Dermis microvascular lymphatic vessel endothelial cell (primary cell): ENCODE measurements around the gene LHFPL3. TPM values are rescaled to one million over a fixed set of nuclear protein-coding genes. Genes with fewer than 3 reads are reported as not detected.

Experiments used
- DNase-seq, 2 donors: peaks; one replicate each; pipeline versions ENCODE4 v3.0.0 to v3.0.0-alpha.2; 2010; ENCODE audit warnings: low read depth in 2 of 2
- total RNA-seq: library from RNA; depleted of rRNA; stranded (reverse); fragments of >200 nt; gene quantifications from 2 replicates; pipeline ENCODE4 v1.2.1, GENCODE V29; 2014

LHFPL3 gene
- total RNA-seq, 1 donor from 2014 or later = not detected

GRCh38 chr7:104371216-104371979 is 43.0 kb downstream of the LHFPL3 start:
- DNase-seq = no peak

DNA sequence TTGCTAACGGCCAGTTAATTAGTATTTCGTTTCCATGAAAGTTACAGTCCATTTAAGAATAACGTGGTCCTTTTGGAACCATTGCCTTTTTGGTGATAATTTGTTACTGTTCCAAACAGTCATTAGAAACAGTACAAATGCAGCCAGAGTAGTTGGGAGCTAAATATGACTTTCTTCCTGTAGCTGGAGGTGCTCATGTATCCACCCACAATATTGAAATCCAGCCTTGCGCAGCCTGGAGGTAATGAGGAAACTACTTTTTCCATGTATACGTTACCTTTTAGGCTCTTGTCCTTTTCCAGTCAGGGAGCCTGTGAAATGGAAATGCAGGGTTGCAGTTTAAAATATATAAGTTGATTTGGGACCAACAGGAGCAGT is 43.6 kb downstream of the LHFPL3 start:
- no peak for DNase-seq

DNA sequence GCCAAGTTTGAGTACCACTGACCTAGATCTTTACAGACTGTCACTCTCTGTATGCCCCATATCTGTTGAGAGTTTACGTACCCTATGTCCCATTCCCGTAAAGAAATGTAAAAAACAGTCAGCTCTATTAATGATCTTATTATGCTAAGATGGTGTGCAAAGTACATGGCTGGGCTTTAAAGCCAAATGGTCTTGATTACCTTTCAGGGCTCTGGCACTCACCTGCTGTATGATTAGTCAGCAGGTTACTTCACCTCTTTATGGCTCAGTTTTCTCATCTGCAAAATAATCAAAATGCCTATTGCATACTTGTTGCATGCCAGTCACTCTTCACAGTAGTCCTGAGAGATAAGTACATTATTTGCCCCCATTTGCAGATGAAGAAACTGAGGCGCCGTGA is 54.2 kb downstream of the LHFPL3 start:
- DNase-seq = no peak

DNA sequence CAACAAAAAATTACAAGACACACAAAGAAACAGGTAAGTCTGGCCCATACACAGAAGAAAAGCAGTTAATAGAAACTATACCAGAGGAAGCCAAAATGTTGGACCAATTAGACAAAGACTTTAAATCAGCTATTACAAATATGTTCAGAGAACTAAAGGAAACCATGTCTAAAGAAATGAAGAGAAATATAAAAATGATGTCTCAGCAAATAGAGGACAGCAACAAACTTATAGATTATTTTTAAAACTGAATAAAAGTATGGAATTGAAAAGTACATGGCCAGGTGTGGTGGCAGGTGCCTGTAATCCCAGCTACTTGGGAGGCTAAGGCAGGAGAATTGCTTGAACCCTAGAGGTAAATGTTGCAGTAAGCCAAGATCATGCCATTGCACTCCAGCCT is 58.5 kb downstream of the LHFPL3 start:
- DNase-seq = no peak

DNA sequence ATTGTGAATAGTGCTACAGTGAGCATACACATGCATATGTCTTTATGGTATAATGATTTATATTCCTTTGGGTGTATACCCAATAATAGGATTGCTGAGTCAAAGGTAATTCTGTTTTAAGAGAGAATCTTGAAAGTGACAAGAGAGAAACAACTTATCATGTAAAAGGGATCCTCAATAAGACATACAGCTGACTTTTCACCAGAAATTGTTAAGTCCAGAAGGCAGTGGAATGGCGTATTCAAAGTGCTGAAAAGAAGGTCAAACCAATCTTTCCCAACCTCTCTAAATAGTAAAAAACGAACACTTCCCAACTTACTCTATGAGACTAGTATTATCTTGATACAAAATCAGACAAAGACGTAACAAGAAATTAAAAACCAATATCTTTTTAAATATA is 59.8 kb downstream of the LHFPL3 start:
- DNase-seq = no peak

- no peak for DNase-seq
These were observed 66.8 kb downstream of the LHFPL3 start for GRCh38 chr7:104395162-104395561.

GRCh38 chr7:104397442-104397841 is 69.0 kb downstream of the LHFPL3 start:
- no peak for DNase-seq

GRCh38 chr7:104408371-104408770 is 80.0 kb downstream of the LHFPL3 start:
- DNase-seq = no peak

GRCh38 chr7:104410742-104411141 is 82.3 kb downstream of the LHFPL3 start:
- peak; percentile 16 to 61 for DNase-seq

DNA sequence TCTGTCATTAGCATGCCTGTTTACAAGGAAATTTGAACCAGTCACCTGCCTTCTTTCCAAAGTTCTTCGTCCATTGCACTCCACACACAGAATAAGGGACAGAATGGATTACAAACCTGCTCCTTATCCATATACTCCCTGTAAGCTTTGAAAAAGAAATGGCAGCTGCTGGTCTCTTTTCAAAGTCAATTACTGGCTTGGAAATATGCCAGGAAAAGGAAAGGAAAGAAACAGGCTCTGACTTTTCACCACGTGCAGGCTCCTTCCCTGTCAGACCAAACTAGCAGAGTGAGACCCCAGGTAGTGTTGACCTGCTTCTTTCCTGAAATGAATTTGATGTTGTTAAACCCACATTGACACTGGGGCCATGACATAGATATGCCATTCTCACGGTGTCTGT is 84.5 kb downstream of the LHFPL3 start:
- peak in 1 of 2 donors; percentile 5 for DNase-seq

DNA sequence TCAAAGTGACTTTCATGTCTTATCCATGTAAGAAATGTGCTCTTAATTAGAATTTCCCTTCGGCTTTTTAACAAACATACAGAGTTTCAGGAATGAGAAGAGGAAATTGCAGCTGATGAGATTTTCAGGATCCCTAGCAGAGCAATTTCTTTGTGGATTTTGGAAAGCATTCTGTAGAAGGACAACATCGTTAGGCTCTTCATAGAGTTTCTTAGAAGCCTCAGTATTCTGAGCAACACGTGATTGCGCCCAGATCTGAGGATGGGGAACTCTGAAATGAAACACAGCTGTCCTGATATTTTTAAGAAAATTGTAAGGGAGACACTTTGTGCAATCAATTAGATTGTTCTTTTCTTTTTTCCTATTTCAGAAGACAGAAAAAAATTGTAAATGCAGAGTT is 85.8 kb downstream of the LHFPL3 start:
- DNase-seq = no peak

GRCh38 chr7:104415700-104416099 is 87.3 kb downstream of the LHFPL3 start:
- peak in 1 of 2 donors; percentile 8 for DNase-seq

DNA sequence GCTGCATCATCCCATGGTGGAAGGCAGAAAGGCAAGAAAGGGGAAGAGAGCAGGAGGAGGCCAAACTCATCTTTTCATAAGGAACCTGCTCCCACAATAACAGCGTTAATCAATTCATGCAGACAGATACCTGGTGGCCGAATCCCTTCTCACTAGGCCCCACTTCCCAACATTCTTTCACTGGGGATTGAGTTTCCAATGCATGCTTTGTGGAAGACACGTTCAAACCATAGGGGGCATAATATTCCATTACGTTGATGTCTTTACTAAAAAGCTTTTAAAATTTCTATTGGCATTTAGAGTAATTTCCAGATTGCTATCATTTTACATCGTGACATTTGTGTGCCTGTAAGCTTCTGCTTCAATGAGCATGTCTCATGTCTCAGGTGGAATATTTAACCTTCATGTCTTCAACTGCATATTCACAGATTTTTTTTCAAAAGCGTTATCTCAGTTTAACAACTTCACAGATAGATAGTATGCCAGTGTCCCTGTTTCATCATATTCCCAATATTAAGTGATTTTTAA is 88.5 kb downstream of the LHFPL3 start:
- DNase-seq = no peak

- DNase-seq = no peak
These were observed 103.5 kb downstream of the LHFPL3 start for GRCh38 chr7:104431930-104432329.

- DNase-seq = no peak
These were observed 105.7 kb downstream of the LHFPL3 start for GRCh38 chr7:104434129-104434528.

- DNase-seq = no peak
These were observed 114.1 kb downstream of the LHFPL3 start for GRCh38 chr7:104442481-104442880.

- no peak for DNase-seq
These were observed 115.6 kb downstream of the LHFPL3 start for GRCh38 chr7:104444017-104444416.

DNA sequence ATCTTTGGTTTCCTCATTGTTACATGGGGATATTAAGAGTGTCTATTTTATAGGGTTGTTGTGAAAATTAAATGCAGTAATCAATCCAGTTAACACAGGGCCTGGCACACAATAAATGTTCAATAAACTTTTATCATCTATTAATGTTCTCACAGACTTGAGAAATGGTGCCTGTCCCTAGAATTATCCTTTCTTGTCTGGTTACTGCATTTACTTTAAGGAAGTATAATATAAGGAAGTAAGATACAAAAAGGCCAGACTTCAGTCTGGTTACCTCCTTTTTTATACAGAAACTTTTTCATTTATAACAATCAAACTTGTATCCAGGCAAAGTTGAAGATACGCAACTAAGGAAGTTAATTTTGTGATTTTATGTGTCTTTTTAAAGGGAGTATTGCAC is 117.0 kb downstream of the LHFPL3 start:
- DNase-seq = no peak

DNA sequence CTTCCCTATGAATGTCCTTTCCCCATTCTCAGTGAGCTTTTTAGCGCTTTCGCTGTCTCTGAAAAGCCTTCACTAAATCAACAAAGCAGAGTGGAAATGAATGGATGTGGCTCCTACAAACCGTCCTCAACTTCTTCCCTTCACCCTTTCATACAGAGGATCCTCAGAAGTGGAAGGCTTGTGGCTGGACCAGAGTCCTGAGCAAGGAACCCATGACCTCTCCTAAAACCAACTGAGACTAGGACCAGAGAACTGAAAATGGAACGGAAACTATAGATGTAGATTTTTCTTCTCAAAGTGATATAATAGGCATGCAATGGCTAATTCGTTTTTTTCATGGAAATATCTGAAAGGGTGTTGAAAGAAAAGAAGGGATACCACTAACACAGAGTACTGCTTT is 122.5 kb downstream of the LHFPL3 start:
- no peak for DNase-seq

DNA sequence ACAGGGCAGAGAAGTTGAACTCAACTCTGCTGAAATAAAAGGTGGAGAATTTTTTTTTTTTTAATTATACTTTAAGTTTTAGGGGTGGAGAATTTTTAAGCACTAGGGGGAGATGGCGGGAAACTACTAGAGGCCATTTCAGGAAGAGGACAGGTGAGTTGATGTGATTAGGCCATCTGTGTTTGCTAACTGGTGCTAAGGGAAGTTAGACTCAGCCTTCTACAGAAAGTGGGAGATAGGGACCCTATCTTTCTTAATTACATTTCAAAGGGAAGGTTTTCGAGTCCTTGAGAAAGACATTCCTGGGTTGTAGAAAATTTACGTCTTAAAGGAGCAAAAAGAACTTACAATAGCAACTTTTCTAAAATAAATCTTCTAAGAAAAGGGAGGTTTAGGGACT is 124.8 kb downstream of the LHFPL3 start:
- no peak for DNase-seq

GRCh38 chr7:104458875-104459274 is 130.5 kb downstream of the LHFPL3 start:
- no peak for DNase-seq

DNA sequence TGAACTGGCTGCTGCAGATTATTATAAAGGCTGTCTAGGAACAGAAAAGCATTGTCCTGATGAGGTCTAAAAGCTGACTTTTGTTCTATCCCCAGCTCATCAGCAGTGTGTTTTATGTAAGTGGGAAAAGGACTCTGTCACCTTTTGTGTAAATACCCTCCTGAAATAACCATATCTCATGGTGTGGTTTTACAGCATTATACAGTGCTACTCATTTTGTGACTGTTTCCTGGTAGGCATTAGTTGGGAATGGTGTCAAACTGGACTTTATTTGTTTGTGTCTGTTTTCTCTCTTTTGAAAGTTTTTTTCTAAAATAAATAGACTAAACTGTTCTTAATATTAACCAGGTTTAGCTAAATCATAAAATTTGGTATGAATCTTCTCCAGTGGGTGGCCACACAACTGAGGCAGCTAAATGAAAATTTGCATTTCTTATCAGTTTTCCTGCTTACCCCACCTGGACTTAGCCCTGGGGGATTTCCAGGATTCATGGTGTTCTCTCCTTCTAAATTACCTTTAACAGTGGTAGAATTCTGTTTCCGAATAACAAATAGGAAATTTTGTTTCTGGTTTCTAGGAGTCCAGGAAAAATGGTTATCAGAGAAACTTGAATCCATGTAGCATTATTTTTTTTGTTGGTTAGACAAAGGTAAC is 140.9 kb downstream of the LHFPL3 start:
- no peak for DNase-seq

GRCh38 chr7:104480529-104480928 is 152.1 kb downstream of the LHFPL3 start:
- DNase-seq = no peak
